Duodenal mucosa (tissue), 2 donors: ENCODE results near the gene GPALPP1.
"Not testable (repeated sequence)": the region's sequence is repeated elsewhere in the genome, so short reads cannot be mapped to it uniquely, and the experiment has no call there.

Source experiments
- H3K27ac ChIP-seq: one replicate; pipeline ENCODE4 v1.7.0; 2013; ENCODE audit warnings: low read depth, low read length
- H3K27me3 ChIP-seq, 2 donors: one replicate each; pipeline ENCODE4 v1.7.0; 2013; ENCODE audit warnings: low read length in 2 of 2, control low read depth in 1 of 2; ENCODE audit not compliant: insufficient read depth in 2 of 2, control insufficient read depth in 1 of 2
- H3K36me3 ChIP-seq, 2 donors: one replicate each; pipeline ENCODE4 v1.7.0; 2013; ENCODE audit warnings: low read length in 2 of 2, control low read depth in 1 of 2; ENCODE audit not compliant: insufficient read depth in 2 of 2, control insufficient read depth in 1 of 2
- H3K4me1 ChIP-seq, 2 donors: one replicate each; pipeline ENCODE4 v1.7.0; 2013; ENCODE audit warnings: low read length in 2 of 2, control low read depth in 1 of 2; ENCODE audit not compliant: insufficient read depth in 2 of 2, control insufficient read depth in 1 of 2
- H3K4me3 ChIP-seq, 2 donors: one replicate each; pipeline ENCODE4 v1.7.0; 2013; ENCODE audit warnings: low read length in 2 of 2, low read depth in 1 of 2
- H3K9ac ChIP-seq, 2 donors: one replicate each; pipeline ENCODE4 v1.7.0; 2013; ENCODE audit warnings: low read length in 2 of 2, low read depth in 1 of 2
- H3K9me3 ChIP-seq, 2 donors: one replicate each; pipeline ENCODE4 v1.7.0; 2013; ENCODE audit warnings: low read length in 2 of 2, control low read depth in 1 of 2; ENCODE audit not compliant: control insufficient read depth in 1 of 2

Gene GPALPP1

GRCh38 chr13:45004096-45004495 lies 14.8 kb downstream of the GPALPP1 start:
- no peak overlapping the region for H3K27ac ChIP-seq

GRCh38 chr13:45007225-45007624 lies 17.9 kb downstream of the GPALPP1 start:
- Histone ChIP-seq H3K27me3 (no peaks in the 10 kb centered on the region), H3K4me1 (no peaks in the 10 kb centered on the region), H3K9me3 (no peaks in the 10 kb centered on the region), H3K36me3 (peaks cover 22 to 39% of the 10 kb centered on the region in 2 donors), H3K9ac (no peak overlapping the region), H3K27ac (no peak overlapping the region), H3K4me3 (no peak overlapping the region)

More at GRCh38 chr13:45004096-45004495, 14.8 kb downstream of the GPALPP1 start:
- Histone ChIP-seq H3K4me3 (no peak overlapping the region), H3K27me3 (no peaks in the 10 kb centered on the region), H3K9me3 (no peaks in the 10 kb centered on the region), H3K9ac (no peak overlapping the region), H3K4me1 (no peaks in the 10 kb centered on the region), H3K36me3 (peaks cover 14 to 25% of the 10 kb centered on the region in 2 donors)

GRCh38 chr13:45007823-45008222 lies 18.5 kb downstream of the GPALPP1 start:
- Histone ChIP-seq H3K4me3 (no peak overlapping the region), H3K9ac (no peak overlapping the region), H3K27ac (no peak overlapping the region), H3K27me3 (no peaks in the 10 kb centered on the region), H3K4me1 (no peaks in the 10 kb centered on the region), H3K9me3 (no peaks in the 10 kb centered on the region), H3K36me3 (peaks cover 18 to 34% of the 10 kb centered on the region in 2 donors)

DNA sequence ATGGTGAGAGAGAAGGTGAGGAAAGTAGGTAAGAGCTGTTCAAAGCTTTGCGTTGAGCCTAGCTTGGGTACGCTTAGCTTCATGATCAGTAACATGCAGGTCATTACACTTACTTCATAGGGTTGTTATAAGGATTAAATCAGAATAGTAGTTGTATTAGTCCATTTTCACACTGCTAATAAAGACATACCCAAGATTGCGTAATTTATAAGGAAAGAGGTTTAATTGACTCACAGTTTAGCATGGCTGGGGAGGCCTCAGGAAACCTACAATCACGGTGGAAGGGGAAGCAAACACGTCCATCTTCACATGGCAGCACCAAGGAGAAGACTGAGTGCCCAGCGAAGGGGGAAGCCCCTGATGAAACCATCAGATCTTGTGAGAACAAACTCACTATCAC lies 21.9 kb downstream of the GPALPP1 start:
- Histone ChIP-seq H3K9me3 (no peaks in the 10 kb centered on the region), H3K36me3 (peaks cover 22 to 47% of the 10 kb centered on the region in 2 donors), H3K9ac (no peak overlapping the region), H3K27me3 (no peaks in the 10 kb centered on the region), H3K4me3 (no peak overlapping the region), H3K27ac (no peak overlapping the region), H3K4me1 (no peaks in the 10 kb centered on the region)

- Histone ChIP-seq H3K4me3 (no peak overlapping the region), H3K27me3 (no peaks in the 10 kb centered on the region), H3K9me3 (no peaks in the 10 kb centered on the region), H3K36me3 (peaks cover 4 to 32% of the 10 kb centered on the region in 2 donors), H3K27ac (no peak overlapping the region), H3K4me1 (no peaks in the 10 kb centered on the region), H3K9ac (no peak overlapping the region)
Measured at GRCh38 chr13:45015300-45015699, 26.0 kb downstream of the GPALPP1 start.

- Histone ChIP-seq H3K27me3 (no peaks in the 10 kb centered on the region), H3K4me3 (no peak overlapping the region), H3K9me3 (no peaks in the 10 kb centered on the region), H3K4me1 (no peaks in the 10 kb centered on the region), H3K9ac (no peak overlapping the region), H3K27ac (no peak overlapping the region), H3K36me3 (peaks cover 8 to 30% of the 10 kb centered on the region in 2 donors)
Measured at GRCh38 chr13:45016792-45017425, 27.6 kb downstream of the GPALPP1 start.

GRCh38 chr13:45019981-45020380 lies 30.6 kb downstream of the GPALPP1 start:
- not testable (repeated sequence) for H3K9me3 ChIP-seq, H3K27ac ChIP-seq, H3K4me1 ChIP-seq, H3K9ac ChIP-seq, H3K27me3 ChIP-seq, H3K4me3 ChIP-seq
- peaks cover 12 to 29% of the 10 kb centered on the region in 2 donors for H3K36me3 ChIP-seq

GRCh38 chr13:45021250-45021649 lies 31.9 kb downstream of the GPALPP1 start:
- no peak overlapping the region for H3K9ac ChIP-seq
- no peaks in the 10 kb centered on the region for H3K9me3 ChIP-seq
- no peaks in the 10 kb centered on the region for H3K4me1 ChIP-seq
- H3K4me3 ChIP-seq = no peak overlapping the region
- H3K27ac ChIP-seq = no peak overlapping the region
- no peaks in the 10 kb centered on the region for H3K27me3 ChIP-seq
- peaks cover 8 to 23% of the 10 kb centered on the region in 2 donors for H3K36me3 ChIP-seq

- Histone ChIP-seq H3K9me3 (no peaks in the 10 kb centered on the region), H3K4me3 (no peak overlapping the region), H3K27me3 (no peaks in the 10 kb centered on the region), H3K4me1 (no peaks in the 10 kb centered on the region), H3K27ac (no peak overlapping the region), H3K9ac (no peak overlapping the region), H3K36me3 (peaks cover 8 to 23% of the 10 kb centered on the region in 2 donors)
Measured at GRCh38 chr13:45024847-45025246, 35.5 kb downstream of the GPALPP1 start.

GRCh38 chr13:45034342-45034741 lies 45.0 kb downstream of the GPALPP1 start:
- H3K27me3 ChIP-seq = no peaks in the 10 kb centered on the region
- no peak overlapping the region for H3K4me3 ChIP-seq
- H3K9me3 ChIP-seq = no peaks in the 10 kb centered on the region
- no peak overlapping the region for H3K9ac ChIP-seq
- H3K4me1 ChIP-seq = peaks cover 0 to 4% of the 10 kb centered on the region in 2 donors
- no peaks in the 10 kb centered on the region for H3K36me3 ChIP-seq
- H3K27ac ChIP-seq = no peak overlapping the region
